H1 (cell line): Measurements from ENCODE around the gene MEF2A. TPM values are rescaled to one million over a fixed set of nuclear protein-coding genes. Genes with fewer than 3 reads are reported as not detected.

Experiments used
- CTCF ChIA-PET: fragments of 300-600 bp; sonication (Branson Sonifier 250); formaldehyde crosslinking; loops from one replicate; lab custom pipeline; 2021; ENCODE audit not compliant: partially characterized antibody; lab: Charles Lee
- POLR2A ChIA-PET: fragments of 300-600 bp; sonication (Branson Sonifier 250); formaldehyde crosslinking; loops from one replicate; lab custom pipeline; 2021; ENCODE audit warnings: inconsistent platforms; ENCODE audit not compliant: partially characterized antibody; lab: Charles Lee
- DNase-seq, 2 experiments: peaks; one replicate each; pipeline versions ENCODE4 v3.0.0 to v3.0.0-alpha.2; 2010 to 2022; ENCODE audit warnings: low spot score in 2 of 2, low read depth in 1 of 2, mixed read lengths in 1 of 2
- FAIRE-seq: peaks from 2 replicates; lab custom pipeline; 2011; peaks lifted over from hg19 to GRCh38; lab: Jason Lieb, UNC
- H2AFZ ChIP-seq: 2 replicates; pipeline ENCODE4 v1.8.1; 2012; ENCODE audit warnings: low read length, inconsistent platforms
- H2AK5ac ChIP-seq: 2 replicates; pipeline ENCODE4 v1.6.1; 2013; ENCODE audit warnings: low read depth, low read length
- H2BK120ac ChIP-seq: replicated peaks from 2 replicates; pipeline ENCODE3; 2013; ENCODE audit warnings: low read depth, low read length, inconsistent platforms
- H2BK12ac ChIP-seq: 2 replicates; pipeline ENCODE4 v1.6.1; 2013; ENCODE audit warnings: low read depth, low read length
- H2BK15ac ChIP-seq: 2 replicates; pipeline ENCODE4 v1.6.1; 2013; ENCODE audit warnings: low read length
- H2BK20ac ChIP-seq: 2 replicates; pipeline ENCODE4 v1.6.1; 2013; ENCODE audit warnings: low read length
- H2BK5ac ChIP-seq: 2 replicates; pipeline ENCODE4 v1.6.1; 2013; ENCODE audit warnings: low read depth, low read length
- H3K14ac ChIP-seq: 2 replicates; pipeline ENCODE4 v1.6.1; 2013; ENCODE audit warnings: inconsistent platforms; ENCODE audit not compliant: insufficient read length
- H3K18ac ChIP-seq: 2 replicates; pipeline ENCODE4 v1.6.1; 2013; ENCODE audit warnings: low read length; ENCODE audit errors: extremely low read depth
- H3K23ac ChIP-seq: 2 replicates; pipeline ENCODE4 v1.6.1; 2013; ENCODE audit warnings: inconsistent platforms; ENCODE audit not compliant: insufficient read length
- H3K23me2 ChIP-seq: 2 replicates; pipeline ENCODE4 v1.6.1; 2013; ENCODE audit warnings: low read depth, low read length
- H3K27ac ChIP-seq: 2 replicates; pipeline ENCODE4 v1.6.1; 2011; ENCODE audit warnings: low read depth, low read length, inconsistent platforms
- H3K27me3 ChIP-seq, 4 experiments: replicated peaks in 1 of 4; 1 replicate in 1 of 4; 2 replicates in 3 of 4; pipeline versions ENCODE4 v1.6.1 to v1.8.1; 2011 to 2013; ENCODE audit warnings: low read length in 3 of 4, mild to moderate bottlenecking in 3 of 4, inconsistent platforms in 2 of 4, mixed read lengths in 2 of 4, moderate library complexity in 1 of 4; ENCODE audit not compliant: control insufficient read depth in 3 of 4, insufficient read depth in 3 of 4; ENCODE audit errors: extremely low read depth in 1 of 4
- H3K36me3 ChIP-seq, 4 experiments: 2 replicates each; pipeline versions ENCODE4 v1.6.1 to v1.8.1; 2011 to 2013; ENCODE audit warnings: mild to moderate bottlenecking in 4 of 4, low read length in 3 of 4, moderate library complexity in 2 of 4, control low read depth in 1 of 4, inconsistent platforms in 1 of 4; ENCODE audit not compliant: insufficient read depth in 4 of 4, control insufficient read depth in 2 of 4
- H3K4ac ChIP-seq: replicated peaks from 2 replicates; pipeline ENCODE3; 2013; ENCODE audit warnings: low read length, low read depth, mixed read lengths, inconsistent platforms; ENCODE audit not compliant: insufficient read length
- H3K4me1 ChIP-seq, 4 experiments: replicated peaks in 1 of 4; 1 replicate in 1 of 4; 2 replicates in 3 of 4; pipeline versions ENCODE4 v1.6.1 to v1.8.1; 2011 to 2013; ENCODE audit warnings: low read length in 3 of 4, inconsistent platforms in 2 of 4, mixed read lengths in 1 of 4; ENCODE audit not compliant: insufficient read depth in 4 of 4, control insufficient read depth in 3 of 4
- H3K4me2 ChIP-seq, 2 experiments: 2 replicates each; pipeline versions ENCODE4 v1.6.1 to v1.8.1; 2011 to 2013; ENCODE audit warnings: low read depth in 2 of 2, low read length in 2 of 2, control low read depth in 1 of 2, inconsistent platforms in 1 of 2, mild to moderate bottlenecking in 1 of 2; ENCODE audit not compliant: insufficient read depth in 1 of 2
- H3K4me3 ChIP-seq, 4 experiments: fragments of 200-600, 300-600 bp in 1 of 4; sonication (generic), shearing (Covaris generic), sonication (Bioruptor Twin) in 1 of 4; 2 replicates each; pipeline versions ENCODE4 v1.5.1 to v1.8.1; 2011 to 2016; ENCODE audit warnings: low read length in 4 of 4, low read depth in 3 of 4, control low read depth in 2 of 4, inconsistent platforms in 2 of 4, mild to moderate bottlenecking in 2 of 4, mixed read lengths in 1 of 4, moderate library complexity in 1 of 4; ENCODE audit not compliant: insufficient read depth in 2 of 4; ENCODE audit errors: extremely low read depth in 1 of 4
- H3K56ac ChIP-seq: replicated peaks from 2 replicates; pipeline ENCODE3; 2013; ENCODE audit warnings: low read depth, mild to moderate bottlenecking, mixed read lengths, low read length, inconsistent platforms; ENCODE audit not compliant: insufficient read length
- H3K79me1 ChIP-seq: 2 replicates; pipeline ENCODE4 v1.6.1; 2013; ENCODE audit warnings: low read depth, low read length, control low read depth
- H3K79me2 ChIP-seq, 2 experiments: 2 replicates each; pipeline versions ENCODE4 v1.6.1 to v1.8.1; 2012 to 2013; ENCODE audit warnings: low read length in 2 of 2, mild to moderate bottlenecking in 2 of 2, inconsistent platforms in 1 of 2; ENCODE audit not compliant: insufficient read depth in 2 of 2, control insufficient read depth in 1 of 2
- H3K9ac ChIP-seq, 4 experiments: replicated peaks in 1 of 4; 1 replicate in 1 of 4; 2 replicates in 3 of 4; pipeline versions ENCODE4 v1.6.1 to v1.8.1; 2011 to 2013; ENCODE audit warnings: low read depth in 3 of 4, low read length in 3 of 4, control low read depth in 2 of 4, mild to moderate bottlenecking in 2 of 4, moderate library complexity in 2 of 4, inconsistent platforms in 1 of 4; ENCODE audit errors: extremely low read depth in 1 of 4
- H3K9me3 ChIP-seq, 2 experiments: 2 replicates each; pipeline versions ENCODE4 v1.6.1 to v1.8.1; 2012 to 2013; ENCODE audit warnings: mild to moderate bottlenecking in 2 of 2, moderate library complexity in 2 of 2, control low read depth in 1 of 2, inconsistent platforms in 1 of 2, low read depth in 1 of 2, low read length in 1 of 2, mixed read lengths in 1 of 2; ENCODE audit not compliant: insufficient read depth in 2 of 2
- H4K20me1 ChIP-seq, 2 experiments: replicated peaks in 1 of 2; 2 replicates each; pipeline versions ENCODE3 to v1.8.1; 2011 to 2013; ENCODE audit warnings: inconsistent platforms in 2 of 2, low read length in 2 of 2, mild to moderate bottlenecking in 1 of 2; ENCODE audit not compliant: insufficient read depth in 2 of 2, control insufficient read depth in 1 of 2
- H4K5ac ChIP-seq: 2 replicates; pipeline ENCODE4 v1.6.1; 2013; ENCODE audit warnings: low read length, low read depth, mixed read lengths, inconsistent platforms; ENCODE audit not compliant: insufficient read length
- H4K8ac ChIP-seq: 2 replicates; pipeline ENCODE4 v1.8.0; 2013; ENCODE audit warnings: mild to moderate bottlenecking, moderate library complexity, low read length, inconsistent platforms; ENCODE audit not compliant: insufficient read depth; ENCODE audit errors: extremely low read depth
- H4K91ac ChIP-seq: replicated peaks from 2 replicates; pipeline ENCODE3; 2013; ENCODE audit warnings: low read length, mixed read lengths, inconsistent platforms; ENCODE audit not compliant: insufficient read length
- CBX5 ChIP-seq: fragments of 300-800, 300-1000 bp; sonication (generic); IDR thresholded peaks from 2 replicates; pipeline ENCODE4 v1.7.1; 2016; ENCODE audit warnings: antibody characterized with exemption, low read length, low read depth
- JUND ChIP-seq: IDR thresholded peaks from 2 replicates; pipeline ENCODE4 v1.6.1; 2011; ENCODE audit warnings: mild to moderate bottlenecking, improper control_type of control experiment, low read length
- KDM4A ChIP-seq: IDR thresholded peaks from one replicate; pipeline ENCODE4 v1.7.1; 2012; ENCODE audit warnings: low read depth, mild to moderate bottlenecking, moderate library complexity, low read length, inconsistent platforms; ENCODE audit not compliant: severe bottlenecking
- PHF8 ChIP-seq: fragments of 200-600 bp; sonication (generic); conservative IDR thresholded peaks from 2 replicates; pipeline ENCODE4 v1.7.1; 2012; ENCODE audit warnings: low read depth, mild to moderate bottlenecking, inconsistent platforms, low read length, moderate library complexity
- SIRT6 ChIP-seq: IDR thresholded peaks from one replicate; pipeline ENCODE4 v1.7.1; 2012; ENCODE audit warnings: low read length, inconsistent platforms
- WGBS, 2 experiments: shearing (Covaris generic) in 1 of 2; methylation state at CpG; one replicate each; pipeline versions ENCODE4 v1.1.6 to v1.1.7; 2013 to 2015; ENCODE audit warnings: low lambda C conversion rate in 2 of 2, mixed read lengths in 2 of 2, inconsistent platforms in 1 of 2, low coverage in 1 of 2, missing lambda C conversion rate in 1 of 2; ENCODE audit not compliant: insufficient replicate concordance in 2 of 2, insufficient coverage in 1 of 2, insufficient read length in 1 of 2; ENCODE audit errors: extremely low coverage in 1 of 2, missing lambda C conversion rate in 1 of 2; 5-methylcytosine and 5-hydroxymethylcytosine counted together
- polyA plus RNA-seq, 7 experiments: library from polyadenylated mRNA; depleted of rRNA in 3 of 7; stranded (reverse) in 5 of 7; unstranded in 2 of 7; fragments of >200 nt in 5 of 7; fragments of 200-250 nt in 2 of 7; gene quantifications; 1 replicate in 5 of 7; 2 replicates in 1 of 7; 4 replicates in 1 of 7; pipeline versions ENCODE4 v1.2.1 to v1.2.3, GENCODE V29; 2011 to 2013; ENCODE audit warnings: missing spikeins in 2 of 7, mixed read lengths in 2 of 7
- total RNA-seq: library from RNA; stranded (reverse); fragmentation: NEBNext Ultra II Directional; extraction: Animal tissue kit (Norgen Biotek cat#: 25700); gene quantifications from 2 replicates; pipeline ENCODE4 v1.2.1, GENCODE V29; 2021

The MEF2A gene
- total and polyA plus RNA-seq, 2 of the 8 experiments (the other 6 are each of a cell fraction or from before 2014, with no cell fraction given), result 15.6 to 22.5 TPM

DNA sequence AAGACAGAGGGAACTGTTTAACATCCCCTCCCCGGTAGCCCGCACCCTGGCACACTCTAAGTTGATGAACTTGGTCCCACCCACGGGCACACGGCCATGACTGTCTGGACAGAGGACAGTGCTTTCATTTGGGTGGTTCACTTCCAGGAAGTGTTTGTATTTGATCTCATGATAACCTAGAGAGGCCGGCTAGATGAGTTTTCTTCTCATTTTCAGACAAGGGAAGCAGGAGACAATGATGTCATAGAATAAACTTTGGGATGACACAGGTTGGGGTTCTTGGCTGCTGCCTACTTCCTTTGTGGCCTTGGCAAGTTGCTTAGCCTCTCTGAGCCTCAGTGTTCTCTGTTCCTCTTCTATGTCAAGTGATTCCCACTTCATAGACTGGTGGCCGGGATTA is 183.6 kb downstream of the MEF2A start:
- no peak overlapping the region for H3K27ac ChIP-seq
- H3K9ac ChIP-seq, result no peak overlapping the region
- no peak overlapping the region for H2BK12ac ChIP-seq
- WGBS, 2 experiments, result 87% methylated on average over 6 of the region's 6 CpGs; no CpG with 5 or more reads in 1 of the 2 experiments
- no peaks in the 10 kb centered on the region for H3K9me3 ChIP-seq
- H4K8ac ChIP-seq, result no peak overlapping the region
- H3K18ac ChIP-seq, result no peak overlapping the region
- no peak overlapping the region for H2AK5ac ChIP-seq
- no peak for TF ChIP-seq SIRT6
- TF ChIP-seq JUND, result no peak
- TF ChIP-seq PHF8, result no peak
- TF ChIP-seq KDM4A, result no peak
- TF ChIP-seq CBX5, result no peak
- no peak overlapping the region for H3K4me2 ChIP-seq
- no peaks in the 10 kb centered on the region for H3K36me3 ChIP-seq
- DNase-seq (peak in 1 of 2 experiments; percentile 10), FAIRE-seq (no peak)
- H3K23me2 ChIP-seq, result no peaks in the 10 kb centered on the region
- no peak overlapping the region for H3K4me3 ChIP-seq
- no peak overlapping the region for H2AFZ ChIP-seq
- no peak overlapping the region for H3K4ac ChIP-seq
- CTCF ChIA-PET, result interaction anchor here (1.0 kb wide), 1 partner anchor 477 kb away, joined by 4 read pairs; no protein-coding TSS in a partner anchor
- H2BK120ac ChIP-seq, result no peak overlapping the region
- peaks cover 0 to 10% (median 0%) of the 10 kb centered on the region in 4 experiments; a peak in 1 of 7 replicates for H3K27me3 ChIP-seq
- no peak overlapping the region for H4K91ac ChIP-seq
- no peak overlapping the region for H2BK5ac ChIP-seq
- POLR2A ChIA-PET, result no interaction called here
- H3K14ac ChIP-seq, result no peak overlapping the region
- H2BK15ac ChIP-seq, result no peak overlapping the region
- H3K56ac ChIP-seq, result no peak overlapping the region
- no peak overlapping the region for H2BK20ac ChIP-seq
- no peak overlapping the region for H4K5ac ChIP-seq
- no peaks in the 10 kb centered on the region for H3K79me2 ChIP-seq
- H4K20me1 ChIP-seq, result no peaks in the 10 kb centered on the region
- H3K4me1 ChIP-seq, result no peaks in the 10 kb centered on the region
- no peaks in the 10 kb centered on the region for H3K79me1 ChIP-seq
- H3K23ac ChIP-seq, result no peak overlapping the region
